HepG2 (cell line): ENCODE measurements around the gene LHFPL2. TPM values are rescaled to one million over a fixed set of nuclear protein-coding genes. Genes with fewer than 3 reads are reported as not detected.

ENCODE experiments used
- ATAC-seq: fragments of 200-7000 bp; cut with Tn5 transposase; 3 replicates; pipeline ENCODE4 v1.9.1; 2020; ENCODE audit warnings: mild to moderate bottlenecking, moderate library complexity
- BruUV-seq: library from RNA; stranded (reverse); fragments of 400-500 nt; replicated peaks from 2 replicates; lab custom pipeline; 2021; lab: Mats Ljungman, UMichigan
- CTCF ChIA-PET: fragments of 300-600 bp; formaldehyde crosslinking; extraction: SDS; loops from one replicate; lab custom pipeline; 2021; ENCODE audit warnings: low total read pairs, inconsistent platforms, low intra/inter-chr PET ratio; lab: Yijun Ruan, JAX
- POLR2A ChIA-PET: fragments of 350-600 bp; sonication (Branson Sonifier 250); formaldehyde crosslinking; loops from one replicate; lab custom pipeline; 2020; ENCODE audit warnings: antibody characterized with exemption, inconsistent platforms; lab: Yijun Ruan, JAX
- DNase-seq: peaks from one replicate; pipeline ENCODE4 v3.0.0-alpha.2; 2015; ENCODE audit warnings: low spot score
- FAIRE-seq: peaks from 3 replicates; lab custom pipeline; 2011; peaks lifted over from hg19 to GRCh38; lab: Jason Lieb, UNC
- H2AFZ ChIP-seq: one replicate; pipeline ENCODE4 v1.6.1; 2011; ENCODE audit warnings: low read length, inconsistent platforms
- H3K27ac ChIP-seq: fragments of 300-600 bp; 3 replicates; pipeline ENCODE4 v1.8.0; 2011; ENCODE audit warnings: mixed run types, mild to moderate bottlenecking, mixed read lengths, low read length, inconsistent platforms; ENCODE audit not compliant: insufficient read depth; ENCODE audit errors: extremely low read length
- H3K27me3 ChIP-seq, 2 experiments: fragments of 200-600 bp in 1 of 2; 2 replicates in 1 of 2; 3 replicates in 1 of 2; pipeline versions ENCODE4 v1.6.0 to v1.8.0; 2011; ENCODE audit warnings: low read length in 2 of 2, mild to moderate bottlenecking in 2 of 2, moderate library complexity in 2 of 2, inconsistent platforms in 1 of 2; ENCODE audit not compliant: insufficient read depth in 2 of 2, control insufficient read depth in 1 of 2
- H3K36me3 ChIP-seq, 2 experiments: fragments of 200-600 bp in 1 of 2; replicated peaks in 1 of 2; 2 replicates in 1 of 2; 3 replicates in 1 of 2; pipeline versions ENCODE4 v1.5.1 to v1.8.0; 2011; ENCODE audit warnings: low read length in 2 of 2, inconsistent platforms in 1 of 2; ENCODE audit not compliant: insufficient read depth in 2 of 2, control insufficient read depth in 1 of 2
- H3K4me1 ChIP-seq: 2 replicates; pipeline ENCODE4 v1.5.1; 2012; ENCODE audit warnings: low read length, inconsistent platforms; ENCODE audit not compliant: insufficient read depth
- H3K4me2 ChIP-seq: 2 replicates; pipeline ENCODE4 v1.6.0; 2011; ENCODE audit warnings: low read depth, low read length, inconsistent platforms
- H3K4me3 ChIP-seq, 3 experiments: fragments of 200-600 bp in 1 of 3; sonication (generic), shearing (Covaris generic) in 1 of 3; replicated peaks in 1 of 3; 2 replicates each; pipeline ENCODE4 v1.5.1; 2011 to 2016; ENCODE audit warnings: low read length in 3 of 3, inconsistent platforms in 2 of 3, low read depth in 2 of 3, mild to moderate bottlenecking in 2 of 3, control low read depth in 1 of 3, mixed read lengths in 1 of 3; ENCODE audit not compliant: insufficient read depth in 1 of 3
- H3K79me2 ChIP-seq: one replicate; pipeline ENCODE4 v1.6.1; 2011; ENCODE audit warnings: low read length, inconsistent platforms; ENCODE audit not compliant: insufficient read depth
- H3K9ac ChIP-seq: 2 replicates; pipeline ENCODE4 v1.6.0; 2011; ENCODE audit warnings: mild to moderate bottlenecking, low read depth, low read length, inconsistent platforms; ENCODE audit not compliant: insufficient read depth
- H3K9me3 ChIP-seq: 2 replicates; pipeline ENCODE4 v1.5.1; 2012; ENCODE audit warnings: mild to moderate bottlenecking, low read length
- H4K20me1 ChIP-seq: 2 replicates; pipeline ENCODE4 v1.6.0; 2011; ENCODE audit warnings: inconsistent platforms, mild to moderate bottlenecking, low read length, moderate library complexity; ENCODE audit not compliant: insufficient read depth
- BRCA1 ChIP-seq: sonication (generic); formaldehyde crosslinking; IDR thresholded peaks from 2 replicates; pipeline ENCODE4 v1.4.0; 2020; ENCODE audit warnings: missing genetic modification reagents
- CTCF ChIP-seq: sonication (generic); formaldehyde crosslinking; IDR thresholded peaks from 2 replicates; pipeline ENCODE4 v1.5.0; 2020; ENCODE audit warnings: mild to moderate bottlenecking, missing genetic modification reagents, moderate library complexity
- EEA1 ChIP-seq: sonication (generic); formaldehyde crosslinking; IDR thresholded peaks from 2 replicates; pipeline ENCODE4 v1.5.1; 2020; ENCODE audit warnings: mild to moderate bottlenecking, missing genetic modification reagents, borderline replicate concordance
- RAD21 ChIP-seq: fragments of 450-650 bp; formaldehyde crosslinking; IDR thresholded peaks from 2 replicates; pipeline ENCODE4 v1.5.0; 2020; ENCODE audit warnings: mild to moderate bottlenecking
- REPIN1 ChIP-seq: sonication (generic); formaldehyde crosslinking; IDR thresholded peaks from 2 replicates; pipeline ENCODE4 v1.8.0; 2022; ENCODE audit warnings: missing genetic modification reagents, low read depth, mild to moderate bottlenecking, borderline replicate concordance
- SMC3 ChIP-seq: IDR thresholded peaks from 2 replicates; pipeline ENCODE4 v1.6.1; 2011; ENCODE audit warnings: low read length, improper control_type of control experiment
- STAG1 ChIP-seq: sonication (generic); formaldehyde crosslinking; IDR thresholded peaks from 2 replicates; pipeline ENCODE4 v1.4.0; 2020; ENCODE audit warnings: missing genetic modification reagents
- TEAD3 ChIP-seq: optimal IDR thresholded peaks from 2 replicates; pipeline ENCODE3; 2016; ENCODE audit warnings: borderline replicate concordance
- ZBTB33 ChIP-seq: sonication (generic); formaldehyde crosslinking; IDR thresholded peaks from 2 replicates; pipeline ENCODE4 v1.4.0; 2020; ENCODE audit warnings: missing genetic modification reagents
- ZNF460 ChIP-seq: sonication (generic); formaldehyde crosslinking; IDR thresholded peaks from 2 replicates; pipeline ENCODE4 v1.5.1; 2020; ENCODE audit warnings: missing genetic modification reagents, mild to moderate bottlenecking, borderline replicate concordance
- ZNF704 ChIP-seq: sonication (generic); formaldehyde crosslinking; IDR thresholded peaks from 2 replicates; pipeline ENCODE4 v1.8.1; 2023; ENCODE audit warnings: mild to moderate bottlenecking, inconsistent platforms, moderate library complexity, missing genetic modification reagents, borderline replicate concordance
- ZNF766 ChIP-seq: sonication (generic); formaldehyde crosslinking; IDR thresholded peaks from 2 replicates; pipeline ENCODE4 v1.5.0; 2020; ENCODE audit warnings: missing genetic modification reagents, borderline replicate concordance
- ZNF770 ChIP-seq: sonication (generic); formaldehyde crosslinking; IDR thresholded peaks from 2 replicates; pipeline ENCODE4 v1.5.0; 2020; ENCODE audit warnings: mild to moderate bottlenecking, missing genetic modification reagents
- WGBS: methylation state at CpG from one replicate; pipeline ENCODE4 v1.1.6; 2017; ENCODE audit warnings: low lambda C conversion rate; 5-methylcytosine and 5-hydroxymethylcytosine counted together
- in situ Hi-C: cut with HindIII; loops from 2 replicates; pipeline ENCODE4 v1.10.0; 2017; ENCODE audit warnings: low pct_unique_long_range_greater_than_20kb; ENCODE audit not compliant: extremely low pct_ligation_motif_present
- intact Hi-C: fragments of 100-400 bp; cut with micrococcal nuclease; formaldehyde crosslinking; loops from one replicate; pipeline ENCODE4 v1.10.0; 2022; ENCODE audit not compliant: unreplicated experiment
- polyA plus RNA-seq, 8 experiments: library from polyadenylated mRNA; depleted of rRNA in 3 of 8; stranded (reverse) in 7 of 8; unstranded in 1 of 8; fragments of >200 nt; fragmentation: Illumina TruSeq in 4 of 8; extraction: Trizol in 4 of 8; gene quantifications; 2 replicates each; pipeline versions ENCODE4 v1.2.1 to v1.2.3, GENCODE V29; 2011 to 2016; ENCODE audit warnings: low read depth in 4 of 8, missing spikeins in 1 of 8, mixed read lengths in 1 of 8; ENCODE audit not compliant: insufficient read depth in 1 of 8
- total RNA-seq, 5 experiments: library from RNA; depleted of rRNA; stranded (reverse); fragments of >200 nt; fragmentation: Illumina TruSeq; extraction: Trizol; gene quantifications; 2 replicates each; pipeline ENCODE4 v1.2.3, GENCODE V29; 2016; ENCODE audit warnings: low read depth in 1 of 5

LHFPL2 gene
- total and polyA plus RNA-seq, 2 of the 13 experiments (the other 11 are each of a cell fraction or from before 2014, with no cell fraction given), result 6.0 to 20.0 TPM

- TF ChIP-seq REPIN1, result no peak
- no peak for TF ChIP-seq ZNF460 (CRISPR knock-in tag)
- no peak for TF ChIP-seq EEA1 (CRISPR knock-in tag)
- TF ChIP-seq ZNF704 (CRISPR knock-in tag), result no peak
- TF ChIP-seq ZNF766 (CRISPR knock-in tag), result no peak
Measured at GRCh38 chr5:78538240-78538850, 110.2 kb downstream of the LHFPL2 start (continued).

- Histone ChIP-seq H3K9me3 (no peaks in the 10 kb centered on the region), H3K4me1 (no peaks in the 10 kb centered on the region), H3K27me3 (no peaks in the 10 kb centered on the region), H3K4me3 (no peak overlapping the region), H3K36me3 (no peaks in the 10 kb centered on the region; a peak in 2 of 5 replicates), H4K20me1 (no peaks in the 10 kb centered on the region), H3K79me2 (peaks cover 13% of the 10 kb centered on the region), H3K27ac (no peak overlapping the region), H3K4me2 (no peak overlapping the region), H2AFZ (no peak overlapping the region), H3K9ac (no peak overlapping the region)
- intact Hi-C loops, result loop anchor here (5.0 kb wide), 1 partner anchor 84 kb away; no protein-coding TSS in a partner anchor
- ChIA-PET POLR2A (no interaction called here), CTCF (interaction anchor here (2.1 kb wide), 1 partner anchor 89 kb away, joined by 9 read pairs; no protein-coding TSS in a partner anchor)
- TF ChIP-seq RAD21 (CRISPR knock-in tag) (peak; percentile 51), SMC3 (peak; percentile 58; the same call in 1 of the 2 replicates), BRCA1 (no peak), TEAD3 (peak; percentile 9), ZBTB33 (peak; percentile 83), ZNF770 (CRISPR knock-in tag) (no peak), STAG1 (CRISPR knock-in tag) (peak; percentile 76), CTCF (peak; percentile 69)
- 95% methylated on average over 5 of the region's 5 CpGs for WGBS
- DNase-seq (peak; percentile 22), ATAC-seq (peak; percentile 82), FAIRE-seq (peak; percentile 58)
- in situ Hi-C loops, result no loop called here
- BruUV-seq, result no TSS peak
Measured at GRCh38 chr5:78537821-78538220, 110.8 kb downstream of the LHFPL2 start.
